GM21381 (cell line): ENCODE results near the gene EEF1AKMT2.
A peak's percentile ranks its signal among the peaks of the same experiment; 100 is the strongest.
"Not testable (repeated sequence)": the region's sequence is repeated elsewhere in the genome, so short reads cannot be mapped to it uniquely, and the experiment has no call there.

Source experiments
- ATAC-seq: cut with Tn5 transposase; IDR thresholded peaks from one replicate; pipeline ENCODE4 v1.9.1; 2021; ENCODE audit warnings: mild to moderate bottlenecking, moderate library complexity; ENCODE audit not compliant: unreplicated experiment

The EEF1AKMT2 gene

GRCh38 chr10:124756156-124756903 lies 35.4 kb downstream of the EEF1AKMT2 start:
- no peak for ATAC-seq

DNA sequence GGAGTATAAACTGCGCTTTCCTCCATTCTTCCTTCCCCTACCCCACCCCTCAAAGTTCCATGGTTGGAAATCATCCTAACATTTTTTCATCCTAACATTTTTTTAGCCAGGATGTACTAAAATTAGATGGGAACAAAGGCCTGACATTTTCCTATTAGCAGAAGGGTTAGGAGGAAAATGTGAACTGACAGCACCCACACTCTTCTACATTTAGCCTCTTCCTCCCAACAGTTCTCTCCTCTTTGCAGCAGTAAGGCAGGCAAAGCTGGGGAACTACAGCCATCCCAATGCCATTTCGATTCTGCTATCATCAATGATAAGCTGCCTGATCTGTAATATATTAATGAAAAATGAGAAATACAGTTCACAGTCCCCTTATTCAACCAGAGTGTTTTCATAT lies 36.1 kb downstream of the EEF1AKMT2 start:
- ATAC-seq, result no peak

DNA sequence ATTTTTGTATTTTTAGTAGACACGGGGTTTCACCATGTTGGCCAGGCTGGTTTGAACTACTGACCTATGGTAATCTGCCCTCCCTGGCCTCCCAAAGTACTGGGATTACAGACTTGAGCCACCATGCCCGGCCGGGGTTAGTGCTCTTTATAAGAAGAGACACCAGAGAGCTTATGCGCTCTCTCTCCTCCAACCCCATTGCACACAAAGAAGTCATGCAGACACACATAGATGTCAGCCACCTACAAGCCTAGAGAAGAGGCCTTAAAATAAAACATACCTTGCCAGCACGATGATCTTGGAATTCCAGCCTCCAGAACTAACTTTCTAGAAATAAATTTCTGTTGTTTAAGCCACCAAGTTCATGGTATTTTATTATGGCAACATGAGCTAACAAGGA lies 37.5 kb downstream of the EEF1AKMT2 start:
- no peak for ATAC-seq

DNA sequence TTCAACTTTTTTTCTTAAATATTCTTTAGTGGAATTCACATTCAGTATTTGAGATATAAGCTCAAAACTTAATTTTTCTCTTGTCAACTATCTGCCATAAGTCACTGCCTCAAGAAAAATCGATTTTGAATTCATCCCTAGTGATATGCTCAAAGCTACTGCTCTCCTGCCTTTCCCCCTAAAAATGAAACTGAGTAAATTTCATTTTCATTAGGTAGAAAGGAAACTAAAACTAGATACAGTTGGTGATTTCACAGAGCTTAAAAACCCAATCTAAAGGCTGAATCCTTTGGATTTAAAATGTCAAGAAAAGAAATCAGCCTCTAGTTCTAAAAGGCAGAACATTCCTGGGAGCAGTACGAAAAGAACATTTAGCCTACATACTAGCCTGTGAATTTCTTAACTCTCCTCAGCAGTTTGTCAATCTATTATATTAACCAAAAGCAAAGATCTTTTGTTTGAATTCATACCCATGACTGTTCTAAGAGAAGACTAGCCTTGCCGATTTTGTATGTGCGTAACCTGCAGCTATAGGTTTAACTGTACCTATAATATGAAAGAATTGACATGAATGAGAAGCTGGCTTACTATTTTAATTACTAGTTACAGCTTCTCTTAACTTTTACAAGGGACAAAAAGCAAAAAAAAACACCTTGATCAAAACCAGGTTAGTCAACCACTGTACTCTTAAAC lies 42.6 kb downstream of the EEF1AKMT2 start:
- peak; percentile 43 for ATAC-seq

DNA sequence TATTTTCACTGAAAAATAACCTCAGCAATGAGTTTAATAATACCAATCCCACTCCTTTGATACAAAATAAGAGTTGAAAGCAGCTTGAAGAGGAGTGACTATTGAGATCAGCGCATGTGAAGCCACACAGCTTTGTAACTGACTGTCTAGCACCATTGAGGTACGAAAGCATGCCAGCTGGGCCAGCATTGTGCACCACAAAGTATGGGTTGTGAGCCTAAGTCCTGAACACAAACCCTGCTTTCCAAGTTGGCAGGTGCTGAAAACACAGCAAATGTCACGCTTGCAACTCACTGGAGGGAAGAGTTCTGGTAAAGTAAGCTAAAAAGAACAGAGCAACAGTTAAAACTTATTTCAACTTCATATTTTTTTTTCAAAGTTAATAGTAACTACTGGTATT lies 43.5 kb downstream of the EEF1AKMT2 start:
- ATAC-seq, result no peak

GRCh38 chr10:124747745-124748144 lies 43.9 kb downstream of the EEF1AKMT2 start:
- ATAC-seq, result no peak

- no peak for ATAC-seq
These were observed 44.7 kb downstream of the EEF1AKMT2 start for GRCh38 chr10:124746992-124747391.

DNA sequence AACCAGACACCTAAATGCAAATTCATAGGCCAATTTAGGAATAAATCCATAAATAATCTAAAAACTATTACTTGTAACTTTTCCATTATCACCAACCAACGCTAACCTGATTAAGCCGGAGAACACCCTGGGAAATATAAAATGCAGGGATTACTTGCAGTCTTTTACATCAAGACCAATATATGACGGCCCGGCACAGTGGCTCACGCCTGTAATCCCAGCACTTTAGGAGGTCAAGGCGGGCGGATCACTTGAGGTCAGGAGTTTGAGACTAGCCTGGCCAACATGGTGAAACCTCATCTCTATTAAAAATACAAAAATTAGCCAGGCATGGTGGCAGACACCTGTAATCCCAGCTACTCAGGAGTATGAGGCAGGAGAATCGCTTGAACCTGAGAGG lies 45.2 kb downstream of the EEF1AKMT2 start:
- ATAC-seq, result not testable (repeated sequence)

- no peak for ATAC-seq
These were observed 46.0 kb downstream of the EEF1AKMT2 start for GRCh38 chr10:124745673-124746072.

- no peak for ATAC-seq
These were observed 46.4 kb downstream of the EEF1AKMT2 start for GRCh38 chr10:124745252-124745651.

DNA sequence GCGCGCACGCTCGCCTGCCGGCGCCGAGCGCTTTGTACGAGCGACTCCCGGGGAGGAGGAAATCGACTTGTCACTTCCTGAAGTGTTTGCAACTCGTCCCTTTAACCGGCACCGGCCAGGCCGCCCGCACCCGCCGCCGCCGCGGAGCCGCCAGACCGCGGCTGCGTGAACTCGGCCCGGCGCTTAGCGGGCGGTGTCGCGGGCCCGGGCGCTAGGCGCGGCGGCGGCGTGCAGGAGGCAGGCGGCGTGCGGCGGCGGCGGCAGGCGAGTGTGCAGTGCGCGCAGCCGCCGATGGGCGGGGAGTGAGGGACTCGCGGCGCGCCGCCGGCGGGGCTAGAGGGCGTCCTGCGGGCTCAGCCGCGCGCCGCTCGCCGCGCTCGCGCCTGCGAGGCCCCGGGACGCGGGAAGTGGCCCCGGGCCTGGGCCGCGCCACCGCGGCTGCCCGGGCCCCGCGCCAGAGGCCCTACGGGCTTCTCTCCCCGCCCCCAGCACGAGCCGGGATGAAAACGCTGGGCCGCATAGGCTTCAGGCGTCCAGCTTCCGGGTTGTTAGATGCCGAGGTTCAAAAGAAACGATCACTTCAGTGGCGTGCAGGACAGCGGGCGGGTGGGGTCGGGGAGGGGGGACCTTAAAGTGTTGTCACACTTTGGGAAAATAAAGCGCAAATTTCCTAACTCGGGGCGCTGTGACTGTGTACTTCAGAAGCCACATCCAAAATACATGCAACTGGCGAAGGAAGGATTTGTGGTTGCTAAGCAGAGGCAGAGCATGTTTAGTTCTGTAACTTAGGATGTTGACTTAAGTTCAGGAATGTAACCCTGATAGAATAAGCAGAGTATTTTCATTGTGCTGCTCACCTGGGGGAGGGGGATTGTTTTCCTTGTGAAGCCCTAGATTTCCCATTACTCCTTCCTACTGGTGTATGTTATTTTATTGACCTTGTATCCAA lies 47.3 kb downstream of the EEF1AKMT2 start, which contains the start of gene FAM53B:
Gene FAM53B (minus strand): TSS at position 277 of the 949 bp plus-strand sequence. CDS start 37,665 bp downstream, outside the sequence.
- peak; percentile 67 for ATAC-seq

DNA sequence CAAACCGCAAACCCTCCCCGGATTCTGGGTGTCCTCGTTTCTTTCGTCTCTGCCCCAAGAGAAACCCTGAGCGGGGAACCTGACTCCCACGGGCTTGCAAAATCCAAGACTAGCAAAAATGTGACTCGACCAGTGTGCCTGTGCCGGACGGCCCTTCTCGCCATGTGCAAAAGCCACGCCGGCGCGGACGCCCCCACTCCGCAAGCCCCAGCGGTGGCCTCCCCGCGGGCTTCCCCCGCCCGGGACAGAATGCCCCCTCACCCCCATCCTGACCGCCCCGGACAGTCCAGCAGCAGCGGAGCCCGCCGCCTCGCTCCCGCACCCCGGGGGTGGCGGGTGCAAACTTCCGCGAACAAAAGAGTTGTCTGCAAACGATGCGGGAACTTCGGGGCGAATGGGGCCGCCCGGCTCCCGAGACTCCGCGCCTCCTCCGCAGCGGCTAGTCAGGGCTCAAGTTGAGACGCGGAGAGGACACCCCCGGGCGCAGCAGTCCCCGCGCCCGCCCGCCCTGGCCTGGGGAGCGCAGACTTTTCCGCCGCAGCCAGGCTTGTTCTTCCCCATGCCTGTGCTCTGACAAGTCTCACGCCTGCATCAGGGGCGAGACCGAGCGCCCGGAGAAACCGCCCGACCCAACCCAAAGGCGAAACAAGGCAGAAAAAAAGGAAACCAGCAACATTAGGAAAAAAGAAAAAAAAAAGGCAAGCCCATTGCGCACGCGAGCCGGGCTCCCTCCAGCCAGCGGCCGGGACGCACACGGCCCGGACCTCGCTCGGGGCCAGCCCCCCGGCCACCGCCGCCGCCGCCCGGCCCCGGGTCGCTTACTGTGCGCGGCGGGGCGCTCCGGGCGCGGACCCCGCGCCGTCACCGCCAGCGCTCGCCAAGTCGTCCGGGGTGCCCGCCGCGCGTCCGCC lies 48.2 kb downstream of the EEF1AKMT2 start:
- ATAC-seq, result peak; percentile 24

DNA sequence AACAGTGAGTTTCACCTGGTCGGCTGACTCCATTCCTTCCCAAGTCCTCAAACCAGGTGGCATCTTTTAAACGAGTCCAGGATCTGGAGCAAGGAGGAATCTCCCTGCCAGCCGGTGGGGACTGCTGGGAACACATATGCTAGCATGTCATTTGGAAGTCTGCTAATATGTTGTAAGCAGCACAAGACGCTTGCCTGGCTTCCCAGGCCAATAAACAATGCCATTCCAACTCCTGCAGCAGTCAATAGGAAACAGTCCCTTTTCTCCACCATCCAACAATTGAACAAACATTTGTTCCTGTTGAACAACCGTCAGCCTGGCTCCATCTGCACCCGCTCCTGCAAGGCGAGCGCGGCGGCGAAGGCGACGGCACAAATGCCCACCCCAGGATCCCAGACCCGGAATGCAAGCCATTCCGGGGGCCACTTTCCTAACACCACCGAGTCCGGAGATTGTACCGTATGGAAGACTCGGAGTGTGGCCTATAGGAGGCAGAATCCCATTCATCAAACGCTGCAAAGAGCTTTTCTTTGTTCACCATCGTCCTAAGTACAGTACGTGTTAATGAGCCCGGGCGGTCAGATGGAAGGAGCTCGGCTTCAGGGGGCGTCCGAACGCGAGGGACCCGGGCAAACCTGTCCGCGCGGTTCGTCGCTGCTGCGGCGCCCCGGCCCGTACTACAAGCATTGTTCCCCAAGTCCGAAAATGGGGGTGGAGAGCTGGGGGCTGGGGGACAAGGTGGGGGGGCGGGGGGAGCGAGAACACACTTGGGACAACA lies 49.1 kb downstream of the EEF1AKMT2 start:
- ATAC-seq, result no peak

- ATAC-seq, result no peak
These were observed 49.7 kb downstream of the EEF1AKMT2 start for GRCh38 chr10:124741922-124742412.

- peak; percentile 41 for ATAC-seq
These were observed 50.3 kb downstream of the EEF1AKMT2 start for GRCh38 chr10:124741281-124741921.

DNA sequence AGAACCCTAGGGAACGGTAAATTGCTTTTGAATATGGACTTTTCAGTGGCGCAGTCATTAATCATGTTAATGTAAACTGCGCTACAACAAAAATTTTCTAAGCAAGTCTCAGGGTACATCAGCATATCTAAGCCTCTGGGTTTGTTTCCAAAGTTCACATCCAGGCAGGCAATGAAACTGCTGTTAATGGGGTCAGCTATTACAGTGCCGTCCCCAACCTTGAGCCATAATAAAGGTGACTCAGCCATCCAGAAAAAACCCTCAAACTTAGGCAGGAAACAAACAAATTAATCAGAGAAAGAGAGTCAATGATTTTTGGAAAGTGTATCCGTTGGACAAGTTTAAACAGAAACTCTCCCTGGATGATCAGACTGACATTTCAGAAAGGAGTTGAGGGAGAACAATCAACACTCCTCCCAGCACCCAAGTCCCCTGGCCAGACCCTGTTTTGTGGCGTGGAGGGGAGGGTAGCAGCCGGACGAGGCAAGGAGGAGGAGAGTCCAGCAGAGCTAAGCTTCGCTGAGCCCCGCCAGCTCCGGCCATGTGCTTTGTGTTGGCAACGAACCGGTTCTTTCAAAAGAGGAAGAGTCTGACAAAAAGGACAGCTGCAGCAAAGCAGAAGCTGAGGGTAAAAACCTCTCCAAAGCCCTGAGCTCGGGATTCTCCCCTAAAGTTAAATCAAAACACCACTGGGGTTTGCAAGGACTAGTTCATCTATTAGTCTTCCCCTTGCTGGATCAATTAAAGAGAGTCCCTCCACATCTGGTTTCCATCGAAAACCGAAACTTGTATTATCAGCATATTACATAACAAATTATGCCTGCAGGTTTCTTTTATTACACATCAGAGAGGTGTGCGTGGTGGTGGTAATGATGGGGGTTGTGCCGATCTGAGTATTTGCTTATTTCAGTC lies 51.1 kb downstream of the EEF1AKMT2 start:
- ATAC-seq, result peak; percentile 8

- no peak for ATAC-seq
These were observed 51.7 kb downstream of the EEF1AKMT2 start for GRCh38 chr10:124739986-124740368.
